Measurements from ENCODE around the gene CCR4. TPM values are rescaled to one million over a fixed set of nuclear protein-coding genes. Genes with fewer than 3 reads are reported as not detected.

CCR4 gene
- total RNA-seq, 1 experiment from 2014 or later = not detected

- DNase-seq (ENCODE audit: low read depth, low spot score) (no peak), ATAC-seq (no peak)
- Histone ChIP-seq H2AFZ (ENCODE audit: low read depth, low read length, poor library complexity, severe bottlenecking) (no peak overlapping the region), H3K4me1 (ENCODE audit: control insufficient read depth in 1 of 2, insufficient read depth in 2 of 2, low read length in 2 of 2) (no peaks in the 10 kb centered on the region), H3K79me2 (ENCODE audit: insufficient read depth, low read length) (no peaks in the 10 kb centered on the region), H3K4me3 (replicated peaks in 1 of 2; ENCODE audit: low read depth in 1 of 2, low read length in 2 of 2) (no peak overlapping the region), H3K4me2 (ENCODE audit: low read length) (no peak overlapping the region), H3K9me2 (ENCODE audit: insufficient read depth) (no peaks in the 10 kb centered on the region), H3K9me3 (ENCODE audit: control insufficient read depth in 1 of 2, insufficient read depth in 1 of 2, low read depth in 1 of 2, low read length in 2 of 2) (no peaks in the 10 kb centered on the region), H3K9ac (ENCODE audit: low read length) (no peak overlapping the region), H4K20me1 (ENCODE audit: insufficient read depth) (no peaks in the 10 kb centered on the region), H3K27ac (ENCODE audit: low read depth, low read length) (no peak overlapping the region), H3K36me3 (ENCODE audit: control insufficient read depth in 1 of 2, insufficient read depth in 2 of 2, low read length in 2 of 2) (no peaks in the 10 kb centered on the region), H3K27me3 (ENCODE audit: insufficient read depth, low read length) (no peaks in the 10 kb centered on the region)
- intact Hi-C loops (cut with micrococcal nuclease) = no loop called here
- CTCF ChIA-PET = no interaction called here
- no TSS peak for BruUV-seq (replicated peaks)
- TF ChIP-seq ZBTB33 (IDR thresholded peaks at IDR 0.05; ENCODE audit: extremely low read depth, insufficient replicate concordance, low read length) (no peak), CTCF (IDR thresholded peaks at IDR 0.05 in 2 of 3, conservative IDR thresholded peaks at IDR 0.05 in 1 of 3; ENCODE audit: borderline replicate concordance in 1 of 3, insufficient read depth in 1 of 3, low read depth in 2 of 3, low read length in 2 of 3) (no peak), ZFX (IDR thresholded peaks at IDR 0.05) (no peak), CEBPB (IDR thresholded peaks at IDR 0.05; ENCODE audit: low read depth) (no peak), MAX (IDR thresholded peaks at IDR 0.05) (no peak), POLR2A (IDR thresholded peaks at IDR 0.05; ENCODE audit: borderline replicate concordance, extremely low read depth, insufficient read depth, insufficient read length) (no peak), CBX3 (IDR thresholded peaks at IDR 0.05; ENCODE audit: low read depth) (no peak), SIN3A (IDR thresholded peaks at IDR 0.05; ENCODE audit: low read depth) (no peak), EGR1 (IDR thresholded peaks at IDR 0.05; ENCODE audit: low read depth) (no peak), POLR2AphosphoS5 (IDR thresholded peaks at IDR 0.05; ENCODE audit: low read depth, low read length) (no peak), ATF3 (IDR thresholded peaks at IDR 0.05) (no peak), ELF1 (IDR thresholded peaks at IDR 0.05; ENCODE audit: borderline replicate concordance, low read depth) (no peak), JUND (IDR thresholded peaks at IDR 0.05) (no peak), TCF7L2 (IDR thresholded peaks at IDR 0.05; ENCODE audit: borderline replicate concordance, extremely low read depth, insufficient read depth, insufficient read length) (no peak), EZH2 (IDR thresholded peaks at IDR 0.05) (no peak)
- RAD21 ChIA-PET (ENCODE audit: low non-redundant PET in 1 of 2, low total read pairs in 2 of 2, uncharacterized antibody in 2 of 2, unreplicated experiment in 2 of 2) = no interaction called here
- POLR2A ChIA-PET = no interaction called here
Observed at GRCh38 chr3:32959371-32959770, 7.9 kb downstream of the CCR4 start.

All from HCT116 (cell line).